ENCODE data around the gene LEP. TPM values are rescaled to one million over a fixed set of nuclear protein-coding genes. Genes with fewer than 3 reads are reported as not detected.
"Not testable (repeated sequence)": the region's sequence is repeated elsewhere in the genome, so short reads cannot be mapped to it uniquely, and the experiment has no call there.

The LEP gene
- total RNA-seq, 1 donor from 2014 or later = not detected

DNA sequence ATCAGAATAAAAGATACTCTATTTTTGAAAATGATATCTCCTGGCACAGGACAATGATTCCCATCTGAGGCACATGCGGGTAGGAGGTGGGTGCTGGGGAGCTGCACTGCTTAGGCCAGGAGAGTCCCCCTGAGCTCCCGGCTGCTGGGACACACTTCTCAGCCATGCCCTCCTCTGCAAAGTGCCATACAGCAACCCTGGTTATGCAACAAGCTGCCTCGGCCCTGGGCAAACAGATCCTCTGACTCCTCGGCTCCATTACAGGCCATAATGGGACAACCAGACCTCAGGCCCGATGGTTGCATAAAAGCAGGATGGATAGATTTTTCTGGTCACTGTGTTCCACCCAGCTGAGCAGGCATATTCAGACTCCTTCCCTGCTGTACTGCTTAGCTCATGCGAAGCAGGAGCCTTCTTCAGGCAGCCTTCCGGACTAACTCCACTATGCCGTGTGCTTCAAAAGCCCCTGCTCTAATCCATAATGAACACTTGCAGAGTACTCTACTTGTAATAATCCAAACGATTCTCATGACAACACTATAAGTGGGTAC lies 6.5 kb upstream of the LEP start:
- peaks cover 2% of the 10 kb centered on the region for H3K9me3 Mint-ChIP-seq (ENCODE audit: unreplicated experiment)
- H3K4me3 Mint-ChIP-seq (ENCODE audit: unreplicated experiment) = no peak overlapping the region
- peaks cover 12% of the 10 kb centered on the region for H3K4me1 Mint-ChIP-seq (ENCODE audit: low read depth, unreplicated experiment)
- H3K36me3 Mint-ChIP-seq (ENCODE audit: unreplicated experiment) = peaks cover 9% of the 10 kb centered on the region
- H3K27ac Mint-ChIP-seq (ENCODE audit: unreplicated experiment) = no peak overlapping the region
- TF ChIP-seq, protein P1, sequence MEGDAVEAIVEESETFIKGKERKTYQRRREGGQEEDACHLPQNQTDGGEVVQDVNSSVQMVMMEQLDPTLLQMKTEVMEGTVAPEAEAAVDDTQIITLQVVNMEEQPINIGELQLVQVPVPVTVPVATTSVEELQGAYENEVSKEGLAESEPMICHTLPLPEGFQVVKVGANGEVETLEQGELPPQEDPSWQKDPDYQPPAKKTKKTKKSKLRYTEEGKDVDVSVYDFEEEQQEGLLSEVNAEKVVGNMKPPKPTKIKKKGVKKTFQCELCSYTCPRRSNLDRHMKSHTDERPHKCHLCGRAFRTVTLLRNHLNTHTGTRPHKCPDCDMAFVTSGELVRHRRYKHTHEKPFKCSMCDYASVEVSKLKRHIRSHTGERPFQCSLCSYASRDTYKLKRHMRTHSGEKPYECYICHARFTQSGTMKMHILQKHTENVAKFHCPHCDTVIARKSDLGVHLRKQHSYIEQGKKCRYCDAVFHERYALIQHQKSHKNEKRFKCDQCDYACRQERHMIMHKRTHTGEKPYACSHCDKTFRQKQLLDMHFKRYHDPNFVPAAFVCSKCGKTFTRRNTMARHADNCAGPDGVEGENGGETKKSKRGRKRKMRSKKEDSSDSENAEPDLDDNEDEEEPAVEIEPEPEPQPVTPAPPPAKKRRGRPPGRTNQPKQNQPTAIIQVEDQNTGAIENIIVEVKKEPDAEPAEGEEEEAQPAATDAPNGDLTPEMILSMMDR (IDR thresholded peaks at IDR 0.05; ENCODE audit: partially characterized antibody, unreplicated experiment) = no peak
- peaks cover 5% of the 10 kb centered on the region for H3K27me3 Mint-ChIP-seq (ENCODE audit: unreplicated experiment)
- DNase-seq = no peak

- Mint-ChIP-seq H3K36me3 (ENCODE audit: unreplicated experiment) (peaks cover 9% of the 10 kb centered on the region), H3K27me3 (ENCODE audit: unreplicated experiment) (peaks cover 5% of the 10 kb centered on the region), H3K27ac (ENCODE audit: unreplicated experiment) (no peak overlapping the region), H3K4me1 (ENCODE audit: low read depth, unreplicated experiment) (peaks cover 5% of the 10 kb centered on the region), H3K9me3 (ENCODE audit: unreplicated experiment) (peaks cover 3% of the 10 kb centered on the region), H3K4me3 (ENCODE audit: unreplicated experiment) (no peak overlapping the region)
- TF ChIP-seq, protein P1 (IDR thresholded peaks at IDR 0.05; ENCODE audit: partially characterized antibody, unreplicated experiment) = no peak
- DNase-seq = no peak
Measured at GRCh38 chr7:128235471-128235870, 5.6 kb upstream of the LEP start.

- no peak overlapping the region for H3K27ac Mint-ChIP-seq (ENCODE audit: unreplicated experiment)
- TF ChIP-seq, protein P1 (IDR thresholded peaks at IDR 0.05; ENCODE audit: partially characterized antibody, unreplicated experiment) = no peak
- H3K4me1 Mint-ChIP-seq (ENCODE audit: low read depth, unreplicated experiment) = no peaks in the 10 kb centered on the region
- H3K9me3 Mint-ChIP-seq (ENCODE audit: unreplicated experiment) = peaks cover 5% of the 10 kb centered on the region
- no peak for DNase-seq
- peaks cover 2% of the 10 kb centered on the region for H3K27me3 Mint-ChIP-seq (ENCODE audit: unreplicated experiment)
- peaks cover 9% of the 10 kb centered on the region for H3K36me3 Mint-ChIP-seq (ENCODE audit: unreplicated experiment)
- no peak overlapping the region for H3K4me3 Mint-ChIP-seq (ENCODE audit: unreplicated experiment)
Measured at GRCh38 chr7:128236924-128237586, 4.0 kb upstream of the LEP start.

DNA sequence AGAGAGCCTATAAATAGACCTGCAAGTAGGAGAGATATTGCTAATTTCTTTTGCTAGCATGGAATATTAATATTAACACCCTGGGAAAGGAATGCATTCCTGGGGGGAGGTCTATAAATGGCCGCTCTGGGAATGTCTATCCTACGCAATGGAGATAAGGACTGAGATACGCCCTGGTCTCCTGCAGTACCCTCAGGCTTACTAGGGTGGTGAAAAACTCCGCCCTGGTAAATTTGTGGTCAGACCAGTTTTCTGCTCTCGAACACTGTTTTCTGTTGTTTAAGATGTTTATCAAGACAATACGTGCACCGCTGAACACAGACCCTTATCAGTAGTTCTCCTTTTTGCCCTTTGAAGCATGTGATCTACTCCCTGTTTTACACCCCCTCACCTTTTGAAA lies 1.9 kb upstream of the LEP start:
- H3K4me1 Mint-ChIP-seq (ENCODE audit: low read depth, unreplicated experiment); H3K27ac Mint-ChIP-seq (ENCODE audit: unreplicated experiment); H3K4me3 Mint-ChIP-seq (ENCODE audit: unreplicated experiment); DNase-seq; H3K9me3 Mint-ChIP-seq (ENCODE audit: unreplicated experiment); H3K27me3 Mint-ChIP-seq (ENCODE audit: unreplicated experiment): not testable (repeated sequence)
- peaks cover 13% of the 10 kb centered on the region for H3K36me3 Mint-ChIP-seq (ENCODE audit: unreplicated experiment)

DNA sequence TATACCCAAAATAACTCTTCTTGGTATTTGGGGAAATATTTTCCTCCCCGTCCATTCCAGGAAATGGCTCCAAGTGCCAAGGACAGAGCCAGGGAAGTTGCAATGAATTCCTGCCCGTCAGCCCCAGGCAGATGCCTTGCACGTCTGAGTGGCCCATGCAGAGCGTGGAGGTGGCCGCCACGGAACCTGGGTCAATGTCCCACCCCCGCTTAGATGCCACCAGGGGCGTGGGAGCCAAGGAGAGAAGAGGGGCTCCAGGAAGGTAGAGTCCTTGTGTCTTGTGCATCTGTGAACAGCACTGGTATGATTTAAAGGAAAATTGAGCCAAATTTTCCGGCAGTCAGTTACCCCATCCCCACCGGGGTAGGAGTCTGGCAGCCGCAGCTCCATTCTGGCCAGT lies 1.6 kb downstream of the LEP start:
- Mint-ChIP-seq H3K36me3 (ENCODE audit: unreplicated experiment) (peaks cover 13% of the 10 kb centered on the region), H3K4me1 (ENCODE audit: low read depth, unreplicated experiment) (no peaks in the 10 kb centered on the region), H3K27me3 (ENCODE audit: unreplicated experiment) (peaks cover 2% of the 10 kb centered on the region), H3K4me3 (ENCODE audit: unreplicated experiment) (no peak overlapping the region), H3K9me3 (ENCODE audit: unreplicated experiment) (peaks cover 6% of the 10 kb centered on the region), H3K27ac (ENCODE audit: unreplicated experiment) (no peak overlapping the region)
- TF ChIP-seq, protein P1 (IDR thresholded peaks at IDR 0.05; ENCODE audit: partially characterized antibody, unreplicated experiment) = no peak
- no peak for DNase-seq

All from glutamatergic neuron (in vitro differentiated cells).